HCT116 (cell line): ENCODE results near the gene ZNF222. TPM values are rescaled to one million over a fixed set of nuclear protein-coding genes. Genes with fewer than 3 reads are reported as not detected.

Experiments
- ATAC-seq: fragments of 200-7000 bp; cut with Tn5 transposase; 2 replicates; pipeline ENCODE4 v1.9.1; 2020; ENCODE audit warnings: mild to moderate bottlenecking, moderate library complexity
- BruUV-seq: library from RNA; stranded (reverse); fragments of 400-500 nt; replicated peaks from 2 replicates; lab custom pipeline; 2021; lab: Mats Ljungman, UMichigan
- CTCF ChIA-PET: fragments of 300-600 bp; sonication (Branson Sonifier 250); formaldehyde crosslinking; loops from one replicate; lab custom pipeline; 2021; ENCODE audit warnings: antibody characterized with exemption; lab: Charles Lee
- POLR2A ChIA-PET: fragments of 300-600, 350-600 bp; sonication (Branson Sonifier 250); formaldehyde crosslinking; loops from one replicate; lab custom pipeline; 2021; ENCODE audit warnings: antibody characterized with exemption; lab: Charles Lee
- RAD21 ChIA-PET, 2 experiments: fragments of 300-600 bp; sonication (Branson Sonifier 250); formaldehyde crosslinking; loops; one replicate each; lab custom pipeline; 2023; ENCODE audit warnings: low total read pairs in 2 of 2; ENCODE audit not compliant: uncharacterized antibody in 2 of 2, unreplicated experiment in 2 of 2, low non-redundant PET in 1 of 2; lab: Charles Lee
- DNase-seq: peaks from one replicate; pipeline ENCODE4 v3.0.0-alpha.2; 2010; ENCODE audit warnings: low read depth, low spot score
- H2AFZ ChIP-seq: fragments of 200-600 bp; shearing (Covaris generic), sonication (generic); 2 replicates; pipeline ENCODE4 v1.6.1; 2017; ENCODE audit warnings: low read depth, mixed run types, mixed read lengths, antibody characterized with exemption, low read length; ENCODE audit not compliant: poor library complexity, severe bottlenecking
- H3K27ac ChIP-seq: 2 replicates; pipeline ENCODE4 v1.5.1; 2012; ENCODE audit warnings: low read depth, low read length
- H3K27me3 ChIP-seq: fragments of 200-600 bp; sonication (generic); 2 replicates; pipeline ENCODE4 v1.6.1; 2016; ENCODE audit warnings: mixed run types, low read length, mixed read lengths; ENCODE audit not compliant: insufficient read depth
- H3K36me3 ChIP-seq, 2 experiments: fragments of 200-500 bp in 1 of 2; fragments of 200-600 bp in 1 of 2; sonication (Bioruptor generic) in 1 of 2; sonication (generic) in 1 of 2; 2 replicates each; pipeline versions ENCODE4 v1.5.1 to v1.6.1; 2014 to 2016; ENCODE audit warnings: low read length in 2 of 2, inconsistent platforms in 1 of 2, mixed read lengths in 1 of 2, mixed run types in 1 of 2; ENCODE audit not compliant: insufficient read depth in 2 of 2, control insufficient read depth in 1 of 2
- H3K4me1 ChIP-seq, 2 experiments: fragments of 200-600 bp in 1 of 2; sonication (generic) in 1 of 2; 2 replicates each; pipeline versions ENCODE4 v1.5.1 to v1.6.1; 2012 to 2017; ENCODE audit warnings: low read length in 2 of 2, inconsistent platforms in 1 of 2, mild to moderate bottlenecking in 1 of 2, mixed read lengths in 1 of 2, mixed run types in 1 of 2, moderate library complexity in 1 of 2; ENCODE audit not compliant: insufficient read depth in 2 of 2, control insufficient read depth in 1 of 2
- H3K4me2 ChIP-seq: fragments of 200-600 bp; sonication (generic); 2 replicates; pipeline ENCODE4 v1.6.1; 2017; ENCODE audit warnings: mixed run types, low read length, mixed read lengths
- H3K4me3 ChIP-seq, 2 experiments: fragments of 200-600 bp in 1 of 2; sonication (generic) in 1 of 2; replicated peaks in 1 of 2; 2 replicates each; pipeline ENCODE4 v1.5.1; 2011 to 2016; ENCODE audit warnings: low read length in 2 of 2, control low read depth in 1 of 2, low read depth in 1 of 2, mild to moderate bottlenecking in 1 of 2, mixed read lengths in 1 of 2, mixed run types in 1 of 2
- H3K79me2 ChIP-seq: fragments of 200-600 bp; sonication (generic); 2 replicates; pipeline ENCODE4 v1.6.1; 2017; ENCODE audit warnings: mild to moderate bottlenecking, mixed run types, low read length, moderate library complexity, mixed read lengths; ENCODE audit not compliant: insufficient read depth
- H3K9ac ChIP-seq: fragments of 200-600 bp; sonication (generic); 2 replicates; pipeline ENCODE4 v1.6.1; 2016; ENCODE audit warnings: low read length, mixed read lengths
- H3K9me2 ChIP-seq: fragments of 200-600 bp; sonication (generic), shearing (Covaris generic); 2 replicates; pipeline ENCODE4 v1.6.1; 2017; ENCODE audit warnings: mixed run types, mild to moderate bottlenecking, moderate library complexity; ENCODE audit not compliant: insufficient read depth
- H3K9me3 ChIP-seq, 2 experiments: fragments of 200-500 bp in 1 of 2; fragments of 200-600 bp in 1 of 2; sonication (Bioruptor generic) in 1 of 2; sonication (generic) in 1 of 2; 2 replicates each; pipeline ENCODE4 v1.6.1; 2014 to 2017; ENCODE audit warnings: low read length in 2 of 2, mixed read lengths in 2 of 2, inconsistent platforms in 1 of 2, low read depth in 1 of 2, mild to moderate bottlenecking in 1 of 2, mixed run types in 1 of 2, moderate library complexity in 1 of 2; ENCODE audit not compliant: control insufficient read depth in 1 of 2, insufficient read depth in 1 of 2
- H4K20me1 ChIP-seq: fragments of 200-600 bp; sonication (generic), shearing (Covaris generic); 2 replicates; pipeline ENCODE4 v1.6.1; 2017; ENCODE audit warnings: mixed run types, mild to moderate bottlenecking, moderate library complexity; ENCODE audit not compliant: insufficient read depth
- ATF3 ChIP-seq: IDR thresholded peaks from 2 replicates; pipeline ENCODE4 v1.6.1; 2012
- EGR1 ChIP-seq: IDR thresholded peaks from 2 replicates; pipeline ENCODE4 v1.6.1; 2012; ENCODE audit warnings: low read depth
- EZH2 ChIP-seq: fragments of 200-600 bp; sonication (generic); IDR thresholded peaks from 2 replicates; pipeline ENCODE4 v1.6.1; 2017; ENCODE audit warnings: antibody characterized with exemption, mixed run types
- EZH2phosphoT487 ChIP-seq: fragments of 200-600 bp; IDR thresholded peaks from 2 replicates; pipeline ENCODE4 v1.6.1; 2018; ENCODE audit warnings: antibody characterized with exemption, borderline replicate concordance
- FOSL1 ChIP-seq: IDR thresholded peaks from 2 replicates; pipeline ENCODE4 v1.6.1; 2012; ENCODE audit warnings: low read depth
- JUND ChIP-seq: IDR thresholded peaks from 2 replicates; pipeline ENCODE4 v1.6.1; 2012
- POLR2A ChIP-seq: IDR thresholded peaks from 2 replicates; pipeline ENCODE4 v1.7.0; 2011; ENCODE audit warnings: borderline replicate concordance; ENCODE audit not compliant: insufficient read depth, insufficient read length; ENCODE audit errors: extremely low read depth
- POLR2AphosphoS5 ChIP-seq: IDR thresholded peaks from 2 replicates; pipeline ENCODE4 v1.6.1; 2011; ENCODE audit warnings: mild to moderate bottlenecking, low read depth, low read length, moderate library complexity
- RAD21 ChIP-seq: IDR thresholded peaks from 2 replicates; pipeline ENCODE4 v1.6.1; 2012; ENCODE audit warnings: low read depth, mild to moderate bottlenecking
- REST ChIP-seq: IDR thresholded peaks from 2 replicates; pipeline ENCODE4 v1.6.1; 2012; ENCODE audit warnings: low read depth
- SIN3A ChIP-seq: IDR thresholded peaks from 2 replicates; pipeline ENCODE4 v1.6.1; 2012; ENCODE audit warnings: low read depth
- SP1 ChIP-seq: IDR thresholded peaks from 2 replicates; pipeline ENCODE4 v1.6.1; 2012; ENCODE audit warnings: low read depth
- TCF7L2 ChIP-seq: IDR thresholded peaks from 2 replicates; pipeline ENCODE4 v1.7.0; 2011; ENCODE audit warnings: borderline replicate concordance, inconsistent platforms; ENCODE audit not compliant: insufficient read depth, insufficient read length; ENCODE audit errors: extremely low read depth
- ZBTB33 ChIP-seq: IDR thresholded peaks from 2 replicates; pipeline ENCODE4 v1.6.1; 2011; ENCODE audit warnings: mild to moderate bottlenecking, low read length, moderate library complexity; ENCODE audit not compliant: insufficient replicate concordance; ENCODE audit errors: extremely low read depth
- ZNF274 ChIP-seq: fragments of 200-500 bp; sonication (Bioruptor generic); IDR thresholded peaks from 2 replicates; pipeline ENCODE4 v1.6.1; 2014; ENCODE audit warnings: mild to moderate bottlenecking, low read depth, low read length, inconsistent platforms
- intact Hi-C: fragments of 100-400 bp; cut with micrococcal nuclease; formaldehyde crosslinking; loops from 2 replicates; pipeline ENCODE4 v1.10.0; 2022
- total RNA-seq: library from RNA; stranded (reverse); gene quantifications from one replicate; pipeline ENCODE4 v1.2.1, GENCODE V29; 2021; ENCODE audit not compliant: unreplicated experiment

ZNF222 gene
- total RNA-seq, 1 experiment from 2014 or later: 3.0 TPM

- TF ChIP-seq REST (no peak), ZBTB33 (no peak), FOSL1 (no peak), POLR2AphosphoS5 (no peak)
Observed at GRCh38 chr19:43984687-43985000, 40.5 kb upstream of the ZNF222 start (continued).

GRCh38 chr19:43997631-43998290, 27.4 kb upstream of the ZNF222 start:
- no peak for ATAC-seq
- intact Hi-C loops: no loop called here
- ChIA-PET RAD21 (no interaction called here), POLR2A (no interaction called here), CTCF (no interaction called here)
- Histone ChIP-seq H4K20me1 (no peaks in the 10 kb centered on the region), H3K4me1 (peaks cover 0 to 5% of the 10 kb centered on the region in 2 experiments; a peak in 2 of 4 replicates), H3K9me2 (no peaks in the 10 kb centered on the region), H3K36me3 (no peaks in the 10 kb centered on the region; a peak in 1 of 4 replicates), H2AFZ (no peak overlapping the region), H3K27me3 (no peaks in the 10 kb centered on the region), H3K9me3 (no peaks in the 10 kb centered on the region), H3K27ac (no peak overlapping the region), H3K4me3 (no peak overlapping the region), H3K79me2 (no peaks in the 10 kb centered on the region), H3K4me2 (no peak overlapping the region), H3K9ac (no peak overlapping the region)
- TF ChIP-seq TCF7L2 (no peak), REST (no peak), EZH2 (no peak), EGR1 (no peak), ATF3 (no peak), SP1 (no peak), JUND (no peak), ZNF274 (no peak), POLR2A (no peak), RAD21 (no peak), FOSL1 (no peak), SIN3A (no peak), EZH2phosphoT487 (no peak)
- no peak for DNase-seq
- no TSS peak for BruUV-seq
